Activated naive CD4-positive, alpha-beta T cell treated with anti-CD3 and anti-CD28 coated beads, Interleukin-2, amount 50 U/mL, for 24 hours (primary cell): ENCODE results near the gene HAND2.

ENCODE experiments used
- H3K27ac Mint-ChIP-seq: one replicate; pipeline ENCODE4 v1.8.0; 2021; ENCODE audit warnings: mild to moderate bottlenecking, mixed read lengths
- H3K27me3 Mint-ChIP-seq: one replicate; pipeline ENCODE4 v1.8.0; 2021; ENCODE audit warnings: mixed read lengths
- H3K36me3 Mint-ChIP-seq: one replicate; pipeline ENCODE4 v1.8.0; 2021; ENCODE audit warnings: mixed read lengths
- H3K4me1 Mint-ChIP-seq: one replicate; pipeline ENCODE4 v1.8.0; 2021; ENCODE audit warnings: mixed read lengths
- H3K4me3 Mint-ChIP-seq: one replicate; pipeline ENCODE4 v1.8.0; 2021; ENCODE audit warnings: mild to moderate bottlenecking, mixed read lengths
- H3K9me3 Mint-ChIP-seq: one replicate; pipeline ENCODE4 v1.8.0; 2021; ENCODE audit warnings: mixed read lengths

The HAND2 gene

GRCh38 chr4:173503330-173504180 lies 26.5 kb downstream of the HAND2 start:
- peaks cover 8% of the 10 kb centered on the region for H3K9me3 Mint-ChIP-seq
- H3K36me3 Mint-ChIP-seq: peaks cover 6% of the 10 kb centered on the region
- H3K4me1 Mint-ChIP-seq: peaks cover 29% of the 10 kb centered on the region
- no peak overlapping the region for H3K4me3 Mint-ChIP-seq
- no peak overlapping the region for H3K27ac Mint-ChIP-seq
- H3K27me3 Mint-ChIP-seq: peaks cover 68% of the 10 kb centered on the region

GRCh38 chr4:173502282-173502681 lies 27.7 kb downstream of the HAND2 start:
- H3K27me3 Mint-ChIP-seq: peaks cover 61% of the 10 kb centered on the region
- H3K36me3 Mint-ChIP-seq: peaks cover 3% of the 10 kb centered on the region
- H3K27ac Mint-ChIP-seq: no peak overlapping the region
- H3K9me3 Mint-ChIP-seq: peaks cover 4% of the 10 kb centered on the region
- no peak overlapping the region for H3K4me3 Mint-ChIP-seq
- H3K4me1 Mint-ChIP-seq: peaks cover 16% of the 10 kb centered on the region

GRCh38 chr4:173501592-173502150 lies 28.4 kb downstream of the HAND2 start:
- peaks cover 62% of the 10 kb centered on the region for H3K27me3 Mint-ChIP-seq
- H3K9me3 Mint-ChIP-seq: peaks cover 4% of the 10 kb centered on the region
- peak overlapping the region; percentile 11 for H3K4me3 Mint-ChIP-seq
- H3K27ac Mint-ChIP-seq: no peak overlapping the region
- H3K36me3 Mint-ChIP-seq: peaks cover 3% of the 10 kb centered on the region
- peaks cover 14% of the 10 kb centered on the region for H3K4me1 Mint-ChIP-seq

- peak overlapping the region; percentile 65 for H3K4me3 Mint-ChIP-seq
- H3K4me1 Mint-ChIP-seq: peaks cover 9% of the 10 kb centered on the region
- peaks cover 62% of the 10 kb centered on the region for H3K27me3 Mint-ChIP-seq
- H3K36me3 Mint-ChIP-seq: peaks cover 3% of the 10 kb centered on the region
- H3K9me3 Mint-ChIP-seq: peaks cover 4% of the 10 kb centered on the region
- no peak overlapping the region for H3K27ac Mint-ChIP-seq
Measured at GRCh38 chr4:173500841-173501591, 29.0 kb downstream of the HAND2 start.

- Mint-ChIP-seq H3K4me3 (peak overlapping the region; percentile 70), H3K27ac (no peak overlapping the region), H3K27me3 (peaks cover 56% of the 10 kb centered on the region)
Measured at GRCh38 chr4:173499658-173500535, 30.1 kb downstream of the HAND2 start.

GRCh38 chr4:173498771-173499170 lies 31.3 kb downstream of the HAND2 start:
- peaks cover 3% of the 10 kb centered on the region for H3K36me3 Mint-ChIP-seq
- H3K4me3 Mint-ChIP-seq: no peak overlapping the region
- H3K27ac Mint-ChIP-seq: no peak overlapping the region
- H3K4me1 Mint-ChIP-seq: peaks cover 15% of the 10 kb centered on the region
- peaks cover 4% of the 10 kb centered on the region for H3K9me3 Mint-ChIP-seq
- peaks cover 50% of the 10 kb centered on the region for H3K27me3 Mint-ChIP-seq

More at GRCh38 chr4:173499658-173500535, 30.1 kb downstream of the HAND2 start:
- Mint-ChIP-seq H3K4me1 (peaks cover 9% of the 10 kb centered on the region), H3K9me3 (peaks cover 4% of the 10 kb centered on the region), H3K36me3 (peaks cover 3% of the 10 kb centered on the region)

- Mint-ChIP-seq H3K27ac (no peak overlapping the region), H3K4me3 (no peak overlapping the region), H3K9me3 (peaks cover 4% of the 10 kb centered on the region), H3K27me3 (peaks cover 47% of the 10 kb centered on the region), H3K36me3 (peaks cover 3% of the 10 kb centered on the region), H3K4me1 (peaks cover 16% of the 10 kb centered on the region)
Measured at GRCh38 chr4:173498023-173498422, 32.0 kb downstream of the HAND2 start.

- no peaks in the 10 kb centered on the region for H3K9me3 Mint-ChIP-seq
- H3K4me3 Mint-ChIP-seq: peak overlapping the region; percentile 85
- H3K27me3 Mint-ChIP-seq: peaks cover 29% of the 10 kb centered on the region
- H3K27ac Mint-ChIP-seq: no peak overlapping the region
- H3K4me1 Mint-ChIP-seq: peaks cover 7% of the 10 kb centered on the region
- H3K36me3 Mint-ChIP-seq: no peaks in the 10 kb centered on the region
Measured at GRCh38 chr4:173494013-173494970, 35.7 kb downstream of the HAND2 start.

- Mint-ChIP-seq H3K27me3 (peaks cover 28% of the 10 kb centered on the region), H3K9me3 (no peaks in the 10 kb centered on the region), H3K4me1 (peaks cover 7% of the 10 kb centered on the region), H3K36me3 (no peaks in the 10 kb centered on the region), H3K27ac (no peak overlapping the region), H3K4me3 (no peak overlapping the region)
Measured at GRCh38 chr4:173493041-173493440, 37.0 kb downstream of the HAND2 start.

GRCh38 chr4:173492315-173492714 lies 37.7 kb downstream of the HAND2 start:
- Mint-ChIP-seq H3K27me3 (peaks cover 27% of the 10 kb centered on the region), H3K9me3 (no peaks in the 10 kb centered on the region), H3K27ac (no peak overlapping the region), H3K4me1 (peaks cover 7% of the 10 kb centered on the region), H3K36me3 (no peaks in the 10 kb centered on the region), H3K4me3 (no peak overlapping the region)

GRCh38 chr4:173490817-173491528 lies 39.1 kb downstream of the HAND2 start:
- no peaks in the 10 kb centered on the region for H3K9me3 Mint-ChIP-seq
- peaks cover 7% of the 10 kb centered on the region for H3K4me1 Mint-ChIP-seq
- peaks cover 16% of the 10 kb centered on the region for H3K27me3 Mint-ChIP-seq
- H3K27ac Mint-ChIP-seq: no peak overlapping the region
- no peaks in the 10 kb centered on the region for H3K36me3 Mint-ChIP-seq
- H3K4me3 Mint-ChIP-seq: no peak overlapping the region

- Mint-ChIP-seq H3K36me3 (no peaks in the 10 kb centered on the region), H3K9me3 (no peaks in the 10 kb centered on the region), H3K4me1 (peaks cover 7% of the 10 kb centered on the region), H3K4me3 (no peak overlapping the region), H3K27ac (no peak overlapping the region), H3K27me3 (peaks cover 12% of the 10 kb centered on the region)
Measured at GRCh38 chr4:173490256-173490655, 39.8 kb downstream of the HAND2 start.

GRCh38 chr4:173489514-173489913 lies 40.5 kb downstream of the HAND2 start:
- peaks cover 7% of the 10 kb centered on the region for H3K4me1 Mint-ChIP-seq
- H3K27ac Mint-ChIP-seq: no peak overlapping the region
- H3K27me3 Mint-ChIP-seq: peaks cover 12% of the 10 kb centered on the region
- no peaks in the 10 kb centered on the region for H3K9me3 Mint-ChIP-seq
- H3K4me3 Mint-ChIP-seq: no peak overlapping the region
- no peaks in the 10 kb centered on the region for H3K36me3 Mint-ChIP-seq

- no peak overlapping the region for H3K27ac Mint-ChIP-seq
- no peaks in the 10 kb centered on the region for H3K9me3 Mint-ChIP-seq
- H3K4me1 Mint-ChIP-seq: no peaks in the 10 kb centered on the region
- H3K27me3 Mint-ChIP-seq: peaks cover 6% of the 10 kb centered on the region
- H3K4me3 Mint-ChIP-seq: no peak overlapping the region
- H3K36me3 Mint-ChIP-seq: no peaks in the 10 kb centered on the region
Measured at GRCh38 chr4:173488656-173489055, 41.4 kb downstream of the HAND2 start.
